Endodermal cell (in vitro differentiated cells): Measurements from ENCODE around the gene GPR137B. TPM values are rescaled to one million over a fixed set of nuclear protein-coding genes. Genes with fewer than 3 reads are reported as not detected.

Source experiments
- DNase-seq: peaks from one replicate; pipeline ENCODE4 v3.0.0-alpha.2; 2017
- H3K27ac ChIP-seq: 2 replicates; pipeline ENCODE4 v1.5.1; 2013; ENCODE audit warnings: mild to moderate bottlenecking, low read depth, low read length, moderate library complexity
- H3K27me3 ChIP-seq: 2 replicates; pipeline ENCODE4 v1.6.1; 2013; ENCODE audit warnings: mild to moderate bottlenecking, low read length, moderate library complexity; ENCODE audit not compliant: insufficient read depth, control insufficient read depth, poor library complexity, severe bottlenecking
- H3K36me3 ChIP-seq: 2 replicates; pipeline ENCODE4 v1.7.0; 2013; ENCODE audit warnings: mild to moderate bottlenecking, low read length, moderate library complexity; ENCODE audit not compliant: control insufficient read depth, insufficient read depth
- H3K4me1 ChIP-seq: one replicate; pipeline ENCODE4 v1.7.0; 2013; ENCODE audit warnings: low read length; ENCODE audit not compliant: control insufficient read depth, insufficient read depth
- H3K4me3 ChIP-seq: 2 replicates; pipeline ENCODE4 v1.5.1; 2013; ENCODE audit warnings: mild to moderate bottlenecking, low read length, moderate library complexity
- H3K9ac ChIP-seq: 2 replicates; pipeline ENCODE4 v1.6.1; 2013; ENCODE audit warnings: mild to moderate bottlenecking, low read length, moderate library complexity; ENCODE audit not compliant: poor library complexity, severe bottlenecking; ENCODE audit errors: extremely low read depth
- H3K9me3 ChIP-seq: 2 replicates; pipeline ENCODE4 v1.6.1; 2013; ENCODE audit warnings: mild to moderate bottlenecking, low read length, moderate library complexity; ENCODE audit not compliant: control insufficient read depth
- H3K27ac Mint-ChIP-seq: 2 replicates; pipeline ENCODE4 v1.8.0; 2020; ENCODE audit warnings: mixed read lengths
- H3K27me3 Mint-ChIP-seq: 2 replicates; pipeline ENCODE4 v1.8.0; 2021; ENCODE audit warnings: mild to moderate bottlenecking, mixed read lengths; ENCODE audit not compliant: insufficient read depth
- H3K36me3 Mint-ChIP-seq: 2 replicates; pipeline ENCODE4 v1.8.0; 2020; ENCODE audit warnings: low read depth, mixed read lengths
- H3K4me1 Mint-ChIP-seq: 2 replicates; pipeline ENCODE4 v1.8.0; 2020; ENCODE audit warnings: mixed read lengths
- H3K4me3 Mint-ChIP-seq: 2 replicates; pipeline ENCODE4 v1.8.0; 2020; ENCODE audit warnings: mild to moderate bottlenecking, moderate library complexity, mixed read lengths
- H3K9me3 Mint-ChIP-seq: 2 replicates; pipeline ENCODE4 v1.8.0; 2020; ENCODE audit warnings: mild to moderate bottlenecking, mixed read lengths
- WGBS, 2 experiments: methylation state at CpG; one replicate each; pipeline versions ENCODE4 v1.1.5 to v1.1.7; 2013; ENCODE audit warnings: missing lambda C conversion rate in 2 of 2, mixed read lengths in 1 of 2; ENCODE audit not compliant: insufficient coverage in 1 of 2, insufficient read length in 1 of 2; 5-methylcytosine and 5-hydroxymethylcytosine counted together
- total RNA-seq, 2 donors: library from RNA; stranded (reverse); fragmentation: NEBNext Ultra II Directional in 1 of 2; extraction: Animal tissue kit (Norgen Biotek cat#: 25700) in 1 of 2; gene quantifications; 2 replicates in 1 of 2; 3 replicates in 1 of 2; pipeline ENCODE4 v1.2.1, GENCODE V29; 2021
- TF ChIP-seq, protein P1 (sequence below): fragments of 200-600 bp; sonication (generic); conservative IDR thresholded peaks from 2 replicates; pipeline ENCODE4 v1.5.0; 2021; ENCODE audit warnings: antibody characterized with exemption, mild to moderate bottlenecking

The GPR137B gene
- total RNA-seq, 2 donors from 2014 or later, result 2.8 to 6.7 TPM

- H3K27ac Mint-ChIP-seq, result no peak overlapping the region
- peaks cover 13% of the 10 kb centered on the region for H3K36me3 Mint-ChIP-seq
These were observed 21.9 kb downstream of the GPR137B start for GRCh38 chr1:236164273-236164672.

DNA sequence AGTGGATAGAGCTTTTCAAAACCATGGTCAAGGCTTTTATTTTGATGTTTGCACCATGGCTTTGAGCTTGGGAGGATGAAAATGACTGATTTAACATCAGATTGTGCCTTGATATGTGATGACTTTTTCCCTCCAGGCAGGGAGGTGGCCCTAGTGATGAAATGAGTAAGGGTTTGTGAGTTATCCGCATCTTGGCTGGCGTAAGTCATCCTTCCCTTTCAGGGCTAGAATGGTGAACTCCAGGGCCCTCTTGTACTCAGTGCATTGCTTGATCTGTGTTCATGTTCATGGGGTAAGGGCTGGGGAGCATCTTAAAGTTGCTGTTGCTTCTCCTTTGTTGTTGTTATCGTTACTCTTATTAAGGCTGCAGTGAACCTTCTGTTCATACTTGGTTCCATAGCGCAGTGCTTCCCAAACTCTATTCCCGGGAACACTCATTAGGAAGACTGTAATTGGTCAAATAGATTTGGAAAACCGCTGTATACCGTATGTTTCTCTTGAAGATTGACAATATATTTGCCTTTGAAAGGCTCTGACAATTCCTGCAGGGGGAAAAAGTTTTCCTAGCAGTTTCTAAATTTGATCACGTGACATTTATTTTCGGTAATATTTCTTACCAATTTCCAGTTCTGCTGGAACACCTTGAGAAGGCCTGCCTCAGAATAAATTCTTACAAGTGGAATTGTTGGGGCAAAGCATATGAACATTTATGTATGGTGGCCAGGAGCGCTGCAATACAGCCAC is 23.1 kb downstream of the GPR137B start:
- Mint-ChIP-seq H3K36me3 (peaks cover 13% of the 10 kb centered on the region), H3K9me3 (peaks cover 38% of the 10 kb centered on the region), H3K27ac (no peak overlapping the region), H3K4me1 (no peaks in the 10 kb centered on the region), H3K4me3 (no peak overlapping the region), H3K27me3 (peaks cover 10% of the 10 kb centered on the region)
- Histone ChIP-seq H3K4me1 (no peaks in the 10 kb centered on the region), H3K4me3 (no peak overlapping the region), H3K9ac (no peak overlapping the region), H3K9me3 (peaks cover 17% of the 10 kb centered on the region), H3K27ac (no peak overlapping the region), H3K36me3 (no peaks in the 10 kb centered on the region), H3K27me3 (no peaks in the 10 kb centered on the region)
- WGBS, 2 experiments, result 93 to 100% methylated on average over 6 to 10 of the region's 10 CpGs
- TF ChIP-seq, protein P1, sequence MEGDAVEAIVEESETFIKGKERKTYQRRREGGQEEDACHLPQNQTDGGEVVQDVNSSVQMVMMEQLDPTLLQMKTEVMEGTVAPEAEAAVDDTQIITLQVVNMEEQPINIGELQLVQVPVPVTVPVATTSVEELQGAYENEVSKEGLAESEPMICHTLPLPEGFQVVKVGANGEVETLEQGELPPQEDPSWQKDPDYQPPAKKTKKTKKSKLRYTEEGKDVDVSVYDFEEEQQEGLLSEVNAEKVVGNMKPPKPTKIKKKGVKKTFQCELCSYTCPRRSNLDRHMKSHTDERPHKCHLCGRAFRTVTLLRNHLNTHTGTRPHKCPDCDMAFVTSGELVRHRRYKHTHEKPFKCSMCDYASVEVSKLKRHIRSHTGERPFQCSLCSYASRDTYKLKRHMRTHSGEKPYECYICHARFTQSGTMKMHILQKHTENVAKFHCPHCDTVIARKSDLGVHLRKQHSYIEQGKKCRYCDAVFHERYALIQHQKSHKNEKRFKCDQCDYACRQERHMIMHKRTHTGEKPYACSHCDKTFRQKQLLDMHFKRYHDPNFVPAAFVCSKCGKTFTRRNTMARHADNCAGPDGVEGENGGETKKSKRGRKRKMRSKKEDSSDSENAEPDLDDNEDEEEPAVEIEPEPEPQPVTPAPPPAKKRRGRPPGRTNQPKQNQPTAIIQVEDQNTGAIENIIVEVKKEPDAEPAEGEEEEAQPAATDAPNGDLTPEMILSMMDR, result no peak
- DNase-seq, result no peak

More at GRCh38 chr1:236164273-236164672, 21.9 kb downstream of the GPR137B start:
- Mint-ChIP-seq H3K9me3 (peaks cover 41% of the 10 kb centered on the region), H3K4me1 (no peaks in the 10 kb centered on the region), H3K4me3 (no peak overlapping the region), H3K27me3 (peaks cover 11% of the 10 kb centered on the region)
- TF ChIP-seq, protein P1, result no peak
- 86 to 94% methylated on average over 5 to 7 of the region's 7 CpGs for WGBS, 2 experiments
- H3K27me3 ChIP-seq, result no peaks in the 10 kb centered on the region
- H3K9me3 ChIP-seq, result peaks cover 17% of the 10 kb centered on the region
- no peak overlapping the region for H3K9ac ChIP-seq
- no peaks in the 10 kb centered on the region for H3K36me3 ChIP-seq
- H3K4me3 ChIP-seq, result no peak overlapping the region
- no peak for DNase-seq
- H3K4me1 ChIP-seq, result no peaks in the 10 kb centered on the region
- no peak overlapping the region for H3K27ac ChIP-seq

- H3K27ac Mint-ChIP-seq, result no peak overlapping the region
- no peaks in the 10 kb centered on the region for H3K4me1 Mint-ChIP-seq
- Histone ChIP-seq H3K27me3 (no peaks in the 10 kb centered on the region), H3K9me3 (peaks cover 15% of the 10 kb centered on the region), H3K4me1 (no peaks in the 10 kb centered on the region), H3K27ac (no peak overlapping the region), H3K36me3 (no peaks in the 10 kb centered on the region), H3K4me3 (no peak overlapping the region), H3K9ac (no peak overlapping the region)
- WGBS, 2 experiments, result 91 to 95% methylated on average over 3 to 5 of the region's 6 CpGs
- TF ChIP-seq, protein P1, result no peak
- no peak for DNase-seq
- H3K9me3 Mint-ChIP-seq, result peaks cover 32% of the 10 kb centered on the region
- peaks cover 5% of the 10 kb centered on the region for H3K27me3 Mint-ChIP-seq
- H3K4me3 Mint-ChIP-seq, result no peak overlapping the region
- peaks cover 13% of the 10 kb centered on the region for H3K36me3 Mint-ChIP-seq
These were observed 23.7 kb downstream of the GPR137B start for GRCh38 chr1:236166041-236166440.
